HCT116 (cell line): ENCODE results near the gene ENDOG. TPM values are rescaled to one million over a fixed set of nuclear protein-coding genes. Genes with fewer than 3 reads are reported as not detected.

Experiments
- ATAC-seq: fragments of 200-7000 bp; cut with Tn5 transposase; 2 replicates; pipeline ENCODE4 v1.9.1; 2020; ENCODE audit warnings: mild to moderate bottlenecking, moderate library complexity
- BruUV-seq: library from RNA; stranded (reverse); fragments of 400-500 nt; replicated peaks from 2 replicates; lab custom pipeline; 2021; lab: Mats Ljungman, UMichigan
- CTCF ChIA-PET: fragments of 300-600 bp; sonication (Branson Sonifier 250); formaldehyde crosslinking; loops from one replicate; lab custom pipeline; 2021; ENCODE audit warnings: antibody characterized with exemption; lab: Charles Lee
- POLR2A ChIA-PET: fragments of 300-600, 350-600 bp; sonication (Branson Sonifier 250); formaldehyde crosslinking; loops from one replicate; lab custom pipeline; 2021; ENCODE audit warnings: antibody characterized with exemption; lab: Charles Lee
- RAD21 ChIA-PET, 2 experiments: fragments of 300-600 bp; sonication (Branson Sonifier 250); formaldehyde crosslinking; loops; one replicate each; lab custom pipeline; 2023; ENCODE audit warnings: low total read pairs in 2 of 2; ENCODE audit not compliant: uncharacterized antibody in 2 of 2, unreplicated experiment in 2 of 2, low non-redundant PET in 1 of 2; lab: Charles Lee
- DNase-seq: peaks from one replicate; pipeline ENCODE4 v3.0.0-alpha.2; 2010; ENCODE audit warnings: low read depth, low spot score
- H2AFZ ChIP-seq: fragments of 200-600 bp; shearing (Covaris generic), sonication (generic); 2 replicates; pipeline ENCODE4 v1.6.1; 2017; ENCODE audit warnings: low read depth, mixed run types, mixed read lengths, antibody characterized with exemption, low read length; ENCODE audit not compliant: poor library complexity, severe bottlenecking
- H3K27ac ChIP-seq: 2 replicates; pipeline ENCODE4 v1.5.1; 2012; ENCODE audit warnings: low read depth, low read length
- H3K27me3 ChIP-seq: fragments of 200-600 bp; sonication (generic); 2 replicates; pipeline ENCODE4 v1.6.1; 2016; ENCODE audit warnings: mixed run types, low read length, mixed read lengths; ENCODE audit not compliant: insufficient read depth
- H3K36me3 ChIP-seq, 2 experiments: fragments of 200-500 bp in 1 of 2; fragments of 200-600 bp in 1 of 2; sonication (Bioruptor generic) in 1 of 2; sonication (generic) in 1 of 2; 2 replicates each; pipeline versions ENCODE4 v1.5.1 to v1.6.1; 2014 to 2016; ENCODE audit warnings: low read length in 2 of 2, inconsistent platforms in 1 of 2, mixed read lengths in 1 of 2, mixed run types in 1 of 2; ENCODE audit not compliant: insufficient read depth in 2 of 2, control insufficient read depth in 1 of 2
- H3K4me1 ChIP-seq, 2 experiments: fragments of 200-600 bp in 1 of 2; sonication (generic) in 1 of 2; 2 replicates each; pipeline versions ENCODE4 v1.5.1 to v1.6.1; 2012 to 2017; ENCODE audit warnings: low read length in 2 of 2, inconsistent platforms in 1 of 2, mild to moderate bottlenecking in 1 of 2, mixed read lengths in 1 of 2, mixed run types in 1 of 2, moderate library complexity in 1 of 2; ENCODE audit not compliant: insufficient read depth in 2 of 2, control insufficient read depth in 1 of 2
- H3K4me2 ChIP-seq: fragments of 200-600 bp; sonication (generic); 2 replicates; pipeline ENCODE4 v1.6.1; 2017; ENCODE audit warnings: mixed run types, low read length, mixed read lengths
- H3K4me3 ChIP-seq, 2 experiments: fragments of 200-600 bp in 1 of 2; sonication (generic) in 1 of 2; replicated peaks in 1 of 2; 2 replicates each; pipeline ENCODE4 v1.5.1; 2011 to 2016; ENCODE audit warnings: low read length in 2 of 2, control low read depth in 1 of 2, low read depth in 1 of 2, mild to moderate bottlenecking in 1 of 2, mixed read lengths in 1 of 2, mixed run types in 1 of 2
- H3K79me2 ChIP-seq: fragments of 200-600 bp; sonication (generic); 2 replicates; pipeline ENCODE4 v1.6.1; 2017; ENCODE audit warnings: mild to moderate bottlenecking, mixed run types, low read length, moderate library complexity, mixed read lengths; ENCODE audit not compliant: insufficient read depth
- H3K9ac ChIP-seq: fragments of 200-600 bp; sonication (generic); 2 replicates; pipeline ENCODE4 v1.6.1; 2016; ENCODE audit warnings: low read length, mixed read lengths
- H3K9me2 ChIP-seq: fragments of 200-600 bp; sonication (generic), shearing (Covaris generic); 2 replicates; pipeline ENCODE4 v1.6.1; 2017; ENCODE audit warnings: mixed run types, mild to moderate bottlenecking, moderate library complexity; ENCODE audit not compliant: insufficient read depth
- H3K9me3 ChIP-seq, 2 experiments: fragments of 200-500 bp in 1 of 2; fragments of 200-600 bp in 1 of 2; sonication (Bioruptor generic) in 1 of 2; sonication (generic) in 1 of 2; 2 replicates each; pipeline ENCODE4 v1.6.1; 2014 to 2017; ENCODE audit warnings: low read length in 2 of 2, mixed read lengths in 2 of 2, inconsistent platforms in 1 of 2, low read depth in 1 of 2, mild to moderate bottlenecking in 1 of 2, mixed run types in 1 of 2, moderate library complexity in 1 of 2; ENCODE audit not compliant: control insufficient read depth in 1 of 2, insufficient read depth in 1 of 2
- H4K20me1 ChIP-seq: fragments of 200-600 bp; sonication (generic), shearing (Covaris generic); 2 replicates; pipeline ENCODE4 v1.6.1; 2017; ENCODE audit warnings: mixed run types, mild to moderate bottlenecking, moderate library complexity; ENCODE audit not compliant: insufficient read depth
- CEBPB ChIP-seq: IDR thresholded peaks from 2 replicates; pipeline ENCODE4 v1.6.1; 2012; ENCODE audit warnings: low read depth
- CTCF ChIP-seq, 3 experiments: fragments of 200-600 bp in 1 of 3; sonication (generic) in 1 of 3; IDR thresholded peaks in 2 of 3; conservative IDR thresholded peaks in 1 of 3; 2 replicates each; pipeline ENCODE4 v1.5.1; 2012 to 2017; ENCODE audit warnings: low read depth in 2 of 3, low read length in 2 of 3, antibody characterized with exemption in 1 of 3, borderline replicate concordance in 1 of 3, control low read depth in 1 of 3, mild to moderate bottlenecking in 1 of 3, mixed read lengths in 1 of 3, mixed run types in 1 of 3, moderate library complexity in 1 of 3; ENCODE audit not compliant: insufficient read depth in 1 of 3
- EZH2 ChIP-seq: fragments of 200-600 bp; sonication (generic); IDR thresholded peaks from 2 replicates; pipeline ENCODE4 v1.6.1; 2017; ENCODE audit warnings: antibody characterized with exemption, mixed run types
- EZH2phosphoT487 ChIP-seq: fragments of 200-600 bp; IDR thresholded peaks from 2 replicates; pipeline ENCODE4 v1.6.1; 2018; ENCODE audit warnings: antibody characterized with exemption, borderline replicate concordance
- JUND ChIP-seq: IDR thresholded peaks from 2 replicates; pipeline ENCODE4 v1.6.1; 2012
- MAX ChIP-seq: IDR thresholded peaks from 2 replicates; pipeline ENCODE4 v1.6.1; 2012
- POLR2A ChIP-seq: IDR thresholded peaks from 2 replicates; pipeline ENCODE4 v1.7.0; 2011; ENCODE audit warnings: borderline replicate concordance; ENCODE audit not compliant: insufficient read depth, insufficient read length; ENCODE audit errors: extremely low read depth
- POLR2AphosphoS5 ChIP-seq: IDR thresholded peaks from 2 replicates; pipeline ENCODE4 v1.6.1; 2011; ENCODE audit warnings: mild to moderate bottlenecking, low read depth, low read length, moderate library complexity
- RAD21 ChIP-seq: IDR thresholded peaks from 2 replicates; pipeline ENCODE4 v1.6.1; 2012; ENCODE audit warnings: low read depth, mild to moderate bottlenecking
- SIN3A ChIP-seq: IDR thresholded peaks from 2 replicates; pipeline ENCODE4 v1.6.1; 2012; ENCODE audit warnings: low read depth
- SP1 ChIP-seq: IDR thresholded peaks from 2 replicates; pipeline ENCODE4 v1.6.1; 2012; ENCODE audit warnings: low read depth
- SRF ChIP-seq: IDR thresholded peaks from 2 replicates; pipeline ENCODE4 v1.6.1; 2012; ENCODE audit warnings: low read depth
- YY1 ChIP-seq: IDR thresholded peaks from 2 replicates; pipeline ENCODE4 v1.6.1; 2011; ENCODE audit warnings: low read length, low read depth, moderate library complexity, mild to moderate bottlenecking; ENCODE audit not compliant: insufficient replicate concordance; ENCODE audit errors: extremely low read depth
- ZBTB33 ChIP-seq: IDR thresholded peaks from 2 replicates; pipeline ENCODE4 v1.6.1; 2011; ENCODE audit warnings: mild to moderate bottlenecking, low read length, moderate library complexity; ENCODE audit not compliant: insufficient replicate concordance; ENCODE audit errors: extremely low read depth
- ZNF274 ChIP-seq: fragments of 200-500 bp; sonication (Bioruptor generic); IDR thresholded peaks from 2 replicates; pipeline ENCODE4 v1.6.1; 2014; ENCODE audit warnings: mild to moderate bottlenecking, low read depth, low read length, inconsistent platforms
- intact Hi-C: fragments of 100-400 bp; cut with micrococcal nuclease; formaldehyde crosslinking; loops from 2 replicates; pipeline ENCODE4 v1.10.0; 2022
- total RNA-seq: library from RNA; stranded (reverse); gene quantifications from one replicate; pipeline ENCODE4 v1.2.1, GENCODE V29; 2021; ENCODE audit not compliant: unreplicated experiment

Gene ENDOG
- total RNA-seq, 1 experiment from 2014 or later: 27.2 TPM

- POLR2A ChIA-PET: no interaction called here
- ATAC-seq (no peak), DNase-seq (no peak)
- CTCF ChIA-PET: no interaction called here
- Histone ChIP-seq H3K4me1 (no peaks in the 10 kb centered on the region), H3K27ac (no peak overlapping the region), H4K20me1 (no peaks in the 10 kb centered on the region), H3K9me2 (no peaks in the 10 kb centered on the region), H3K9me3 (no peaks in the 10 kb centered on the region), H3K9ac (no peak overlapping the region), H3K4me3 (no peak overlapping the region), H3K4me2 (no peak overlapping the region), H3K27me3 (no peaks in the 10 kb centered on the region), H3K36me3 (no peaks in the 10 kb centered on the region; a peak in 2 of 4 replicates), H3K79me2 (no peaks in the 10 kb centered on the region), H2AFZ (no peak overlapping the region)
- RAD21 ChIA-PET: no interaction called here
- TF ChIP-seq YY1: no peak
- no peak for TF ChIP-seq ZBTB33
- no peak for TF ChIP-seq CTCF (IDR thresholded peaks at IDR 0.05 in 2 of 3, conservative IDR thresholded peaks at IDR 0.05 in 1 of 3; ENCODE audit: borderline replicate concordance in 1 of 3, insufficient read depth in 1 of 3, low read depth in 2 of 3, low read length in 2 of 3)
- no peak for TF ChIP-seq ZNF274
- TF ChIP-seq SIN3A: no peak
- no peak for TF ChIP-seq POLR2AphosphoS5
- TF ChIP-seq SRF: no peak
- TF ChIP-seq MAX: no peak
- TF ChIP-seq RAD21: no peak
- no peak for TF ChIP-seq EZH2
- TF ChIP-seq SP1: no peak
- no peak for TF ChIP-seq EZH2phosphoT487
- TF ChIP-seq JUND: no peak
- TF ChIP-seq CEBPB: no peak
- TF ChIP-seq POLR2A: no peak
- no TSS peak for BruUV-seq
- intact Hi-C loops: no loop called here
Measured at GRCh38 chr9:128809036-128809599, 9.2 kb upstream of the ENDOG start.
